Adipose tissue (tissue), 3 donors: ENCODE results near the gene BPIFB1. TPM values are rescaled to one million over a fixed set of nuclear protein-coding genes. Genes with fewer than 3 reads are reported as not detected.

ENCODE experiments used
- H3K27ac ChIP-seq: one replicate; pipeline ENCODE4 v1.5.1; 2013; ENCODE audit warnings: low read depth, low read length
- WGBS, 3 donors: extraction: QIAGEN DNeasy Blood & Tissue Kit; methylation state at CpG; one replicate each; pipeline ENCODE4 v1.1.7; 2013; 5-methylcytosine and 5-hydroxymethylcytosine counted together
- polyA plus RNA-seq, 3 donors: library from polyadenylated mRNA; stranded (reverse); fragments of 200-250 nt; gene quantifications; one replicate each; pipeline ENCODE4 v1.2.3, GENCODE V29; 2013
- donor health status: healthy with polysubstance abuse.
- donor health status: Bipolar disorder and iron deficiency.
- donor health status: healthy.

The BPIFB1 gene
- polyA plus RNA-seq, 3 donors = 0.22 to 0.60 (median 0.39) TPM

GRCh38 chr20:33284937-33285336, 1.9 kb downstream of the BPIFB1 start:
- H3K27ac ChIP-seq = no peak overlapping the region
- 48 to 72% (median 70%) methylated on average over 2 of the region's 2 CpGs for WGBS, 3 donors

- 60 to 64% (median 64%) methylated on average over 10 of the region's 10 CpGs for WGBS, 3 donors
- no peak overlapping the region for H3K27ac ChIP-seq
Measured at GRCh38 chr20:33285861-33286495, 3.0 kb downstream of the BPIFB1 start.

- no peak overlapping the region for H3K27ac ChIP-seq
Measured at GRCh38 chr20:33287884-33288283, 4.9 kb downstream of the BPIFB1 start.

- 86 to 93% (median 91%) methylated on average over 13 of the region's 13 CpGs for WGBS, 3 donors
Measured at GRCh38 chr20:33290852-33291251, 7.8 kb downstream of the BPIFB1 start.

GRCh38 chr20:33291416-33291815, 8.4 kb downstream of the BPIFB1 start:
- WGBS, 3 donors = 73 to 83% (median 82%) methylated on average over 8 of the region's 8 CpGs
- H3K27ac ChIP-seq = no peak overlapping the region

More at GRCh38 chr20:33290852-33291251, 7.8 kb downstream of the BPIFB1 start:
- H3K27ac ChIP-seq = no peak overlapping the region

GRCh38 chr20:33291830-33292355, 8.9 kb downstream of the BPIFB1 start:
- 27 to 40% (median 39%) methylated on average over 7 of the region's 7 CpGs for WGBS, 3 donors
- H3K27ac ChIP-seq = no peak overlapping the region

- 49 to 66% (median 65%) methylated on average over 3 of the region's 3 CpGs for WGBS, 3 donors
- H3K27ac ChIP-seq = no peak overlapping the region
Measured at GRCh38 chr20:33296206-33296605, 13.2 kb downstream of the BPIFB1 start.

GRCh38 chr20:33298391-33298790, 15.4 kb downstream of the BPIFB1 start:
- no peak overlapping the region for H3K27ac ChIP-seq
- WGBS, 3 donors = 80 to 85% (median 83%) methylated on average over 11 of the region's 11 CpGs

- 14 to 17% (median 16%) methylated on average over 24 of the region's 24 CpGs for whole genome bisulfite sequencing, 3 donors
- no peak overlapping the region for H3K27ac ChIP-seq
Measured at GRCh38 chr20:33299111-33299603, 16.1 kb downstream of the BPIFB1 start.

- H3K27ac ChIP-seq = no peak overlapping the region
- 66 to 77% (median 73%) methylated on average over 11 of the region's 11 CpGs for WGBS, 3 donors
Measured at GRCh38 chr20:33301192-33301930, 18.3 kb downstream of the BPIFB1 start.

- H3K27ac ChIP-seq = no peak overlapping the region
- 75 to 88% (median 87%) methylated on average over 6 of the region's 6 CpGs for WGBS, 3 donors
Measured at GRCh38 chr20:33303595-33303994, 20.6 kb downstream of the BPIFB1 start.

- H3K27ac ChIP-seq = no peak overlapping the region
- WGBS, 3 donors = 74 to 84% (median 81%) methylated on average over 10 of the region's 10 CpGs
Measured at GRCh38 chr20:33304046-33304445, 21.0 kb downstream of the BPIFB1 start.

- WGBS, 3 donors = 54 to 67% (median 66%) methylated on average over 5 of the region's 5 CpGs
Measured at GRCh38 chr20:33305589-33306057, 22.6 kb downstream of the BPIFB1 start.

GRCh38 chr20:33306228-33306627, 23.2 kb downstream of the BPIFB1 start:
- WGBS, 3 donors = 68 to 86% (median 83%) methylated on average over 3 of the region's 3 CpGs
- H3K27ac ChIP-seq = no peak overlapping the region

More at GRCh38 chr20:33305589-33306057, 22.6 kb downstream of the BPIFB1 start:
- H3K27ac ChIP-seq = no peak overlapping the region

GRCh38 chr20:33306807-33307206, 23.8 kb downstream of the BPIFB1 start:
- 31 to 59% (median 55%) methylated on average over 2 of the region's 2 CpGs for WGBS, 3 donors
- no peak overlapping the region for H3K27ac ChIP-seq

GRCh38 chr20:33308668-33309067, 25.7 kb downstream of the BPIFB1 start:
- 89 to 97% (median 95%) methylated on average over 2 of the region's 2 CpGs for WGBS, 3 donors
- H3K27ac ChIP-seq = no peak overlapping the region

- no peak overlapping the region for H3K27ac ChIP-seq
- WGBS, 3 donors = 29 to 45% (median 33%) methylated on average over 2 of the region's 2 CpGs
Measured at GRCh38 chr20:33309631-33310030, 26.6 kb downstream of the BPIFB1 start.

GRCh38 chr20:33310327-33310899, 27.4 kb downstream of the BPIFB1 start:
- H3K27ac ChIP-seq = no peak overlapping the region
- 60 to 74% (median 69%) methylated on average over 6 of the region's 6 CpGs for WGBS, 3 donors

GRCh38 chr20:33311011-33311410, 28.0 kb downstream of the BPIFB1 start:
- 74 to 90% (median 84%) methylated on average over 8 of the region's 8 CpGs for WGBS, 3 donors

More at GRCh38 chr20:33311011-33311410, 28.0 kb downstream of the BPIFB1 start:
- H3K27ac ChIP-seq = no peak overlapping the region
